CD4-positive, CD25-positive, alpha-beta regulatory T cell (primary cell): ENCODE results near the gene GSDME. TPM values are rescaled to one million over a fixed set of nuclear protein-coding genes. Genes with fewer than 3 reads are reported as not detected.

Experiments used
- ATAC-seq, 2 donors: fragments of 150-1000 bp; cut with Tn5 transposase; one replicate each; pipeline ENCODE4 v1.10.0; 2021; ENCODE audit warnings: low read depth in 2 of 2, moderate number of reproducible peaks in 2 of 2, moderate library complexity in 1 of 2
- DNase-seq, 3 donors: peaks; one replicate each; pipeline versions ENCODE4 v3.0.0 to v3.0.0-alpha.2; 2012 to 2022; ENCODE audit warnings: mixed read lengths in 1 of 3
- H3K27ac ChIP-seq: one replicate; pipeline ENCODE4 v1.7.0; 2013; ENCODE audit warnings: mild to moderate bottlenecking, low read length; ENCODE audit not compliant: insufficient read depth, poor library complexity, severe bottlenecking
- H3K27me3 ChIP-seq: one replicate; pipeline ENCODE4 v1.7.0; 2013; ENCODE audit warnings: low read length; ENCODE audit not compliant: control insufficient read depth, insufficient read depth
- H3K36me3 ChIP-seq: one replicate; pipeline ENCODE4 v1.7.0; 2013; ENCODE audit warnings: mild to moderate bottlenecking, low read length, moderate library complexity; ENCODE audit not compliant: control insufficient read depth, insufficient read depth
- H3K4me1 ChIP-seq: 2 replicates; pipeline ENCODE4 v1.7.0; 2013; ENCODE audit warnings: mild to moderate bottlenecking, low read length; ENCODE audit not compliant: insufficient read depth, control insufficient read depth, poor library complexity, severe bottlenecking
- H3K4me3 ChIP-seq: one replicate; pipeline ENCODE4 v1.7.0; 2013; ENCODE audit warnings: low read depth, mild to moderate bottlenecking, low read length, moderate library complexity
- H3K9me3 ChIP-seq, 2 experiments: 1 replicate in 1 of 2; 2 replicates in 1 of 2; pipeline ENCODE4 v1.7.0; 2013; ENCODE audit warnings: low read length in 2 of 2, mild to moderate bottlenecking in 1 of 2, moderate library complexity in 1 of 2; ENCODE audit not compliant: control insufficient read depth in 2 of 2
- H3K27ac Mint-ChIP-seq, 3 donors: one replicate each; pipeline ENCODE4 v1.8.0; 2020 to 2022; ENCODE audit warnings: mild to moderate bottlenecking in 3 of 3, mixed read lengths in 3 of 3, moderate library complexity in 2 of 3
- H3K27me3 Mint-ChIP-seq: one replicate; pipeline ENCODE4 v1.8.0; 2022; ENCODE audit warnings: mild to moderate bottlenecking, mixed read lengths
- H3K36me3 Mint-ChIP-seq: one replicate; pipeline ENCODE4 v1.8.0; 2020; ENCODE audit warnings: mixed read lengths
- H3K4me1 Mint-ChIP-seq, 4 donors: one replicate each; pipeline ENCODE4 v1.8.0; 2020 to 2022; ENCODE audit warnings: mixed read lengths in 4 of 4, mild to moderate bottlenecking in 1 of 4
- H3K4me3 Mint-ChIP-seq, 4 donors: one replicate each; pipeline ENCODE4 v1.8.0; 2020 to 2022; ENCODE audit warnings: mild to moderate bottlenecking in 4 of 4, mixed read lengths in 4 of 4, moderate library complexity in 3 of 4
- H3K9me3 Mint-ChIP-seq, 7 donors: one replicate each; pipeline ENCODE4 v1.8.0; 2020 to 2022; ENCODE audit warnings: mixed read lengths in 7 of 7, mild to moderate bottlenecking in 3 of 7, moderate library complexity in 2 of 7
- polyA plus RNA-seq, 4 donors: library from polyadenylated mRNA; unstranded; fragments of 300-500 nt; fragmentation: Illumina TruSeq; gene quantifications; one replicate each; pipeline ENCODE4 v1.2.3, GENCODE V29; 2021
- total RNA-seq: library from RNA; stranded (reverse); gene quantifications from one replicate; pipeline ENCODE4 v1.2.3, GENCODE V29; 2022

GSDME gene
- total and polyA plus RNA-seq, 5 donors from 2014 or later: 0.15 to 0.55 (median 0.38) TPM; not detected in 2

- no peaks in the 10 kb centered on the region for H3K36me3 Mint-ChIP-seq
- H3K4me3 ChIP-seq: no peak overlapping the region
- peaks cover 7% of the 10 kb centered on the region for H3K27me3 Mint-ChIP-seq
- DNase-seq: no peak
- no peak overlapping the region for H3K4me3 Mint-ChIP-seq
- H3K9me3 Mint-ChIP-seq: peaks cover 0 to 2% (median 0%) of the 10 kb centered on the region in 7 donors
- no peak for ATAC-seq
- peaks cover 0 to 6% (median 0%) of the 10 kb centered on the region in 4 donors for H3K4me1 Mint-ChIP-seq
- H3K9me3 ChIP-seq: no peaks in the 10 kb centered on the region
- H3K27me3 ChIP-seq: no peaks in the 10 kb centered on the region
- no peaks in the 10 kb centered on the region for H3K36me3 ChIP-seq
- no peaks in the 10 kb centered on the region for H3K4me1 ChIP-seq
- H3K27ac ChIP-seq: no peak overlapping the region
- no peak overlapping the region for H3K27ac Mint-ChIP-seq
Measured at GRCh38 chr7:24717694-24718320, 39.5 kb downstream of the GSDME start.

GRCh38 chr7:24717247-24717622 lies 40.0 kb downstream of the GSDME start:
- peaks cover 0 to 2% (median 0%) of the 10 kb centered on the region in 7 donors for H3K9me3 Mint-ChIP-seq
- Histone ChIP-seq H3K27ac (no peak overlapping the region), H3K27me3 (no peaks in the 10 kb centered on the region), H3K36me3 (no peaks in the 10 kb centered on the region), H3K4me3 (no peak overlapping the region), H3K9me3 (no peaks in the 10 kb centered on the region), H3K4me1 (no peaks in the 10 kb centered on the region)
- no peak for ATAC-seq
- no peaks in the 10 kb centered on the region for H3K36me3 Mint-ChIP-seq
- H3K27ac Mint-ChIP-seq: no peak overlapping the region
- no peak overlapping the region for H3K4me3 Mint-ChIP-seq
- H3K4me1 Mint-ChIP-seq: peaks cover 0 to 6% (median 0%) of the 10 kb centered on the region in 4 donors
- H3K27me3 Mint-ChIP-seq: peaks cover 7% of the 10 kb centered on the region
- no peak for DNase-seq

GRCh38 chr7:24716480-24717246 lies 40.6 kb downstream of the GSDME start:
- Histone ChIP-seq H3K4me1 (no peaks in the 10 kb centered on the region), H3K27ac (no peak overlapping the region), H3K9me3 (no peaks in the 10 kb centered on the region), H3K27me3 (no peaks in the 10 kb centered on the region), H3K36me3 (no peaks in the 10 kb centered on the region), H3K4me3 (no peak overlapping the region)
- peaks cover 0 to 6% (median 0%) of the 10 kb centered on the region in 4 donors for H3K4me1 Mint-ChIP-seq
- peaks cover 7% of the 10 kb centered on the region for H3K27me3 Mint-ChIP-seq
- H3K36me3 Mint-ChIP-seq: no peaks in the 10 kb centered on the region
- no peak overlapping the region for H3K27ac Mint-ChIP-seq
- H3K4me3 Mint-ChIP-seq: no peak overlapping the region
- no peak for ATAC-seq
- DNase-seq: no peak
- peaks cover 0 to 2% (median 0%) of the 10 kb centered on the region in 7 donors for H3K9me3 Mint-ChIP-seq

- no peaks in the 10 kb centered on the region for H3K4me1 ChIP-seq
- Mint-ChIP-seq H3K27ac (no peak overlapping the region), H3K27me3 (peaks cover 7% of the 10 kb centered on the region), H3K36me3 (no peaks in the 10 kb centered on the region), H3K4me1 (peaks cover 0 to 6% (median 0%) of the 10 kb centered on the region in 4 donors), H3K9me3 (peaks cover 0 to 2% (median 0%) of the 10 kb centered on the region in 7 donors), H3K4me3 (no peak overlapping the region)
- no peak overlapping the region for H3K27ac ChIP-seq
- DNase-seq (peak in 1 of 3 donors; percentile 29), ATAC-seq (no peak)
- H3K4me3 ChIP-seq: no peak overlapping the region
- H3K36me3 ChIP-seq: no peaks in the 10 kb centered on the region
- H3K27me3 ChIP-seq: no peaks in the 10 kb centered on the region
- H3K9me3 ChIP-seq: no peaks in the 10 kb centered on the region
Measured at GRCh38 chr7:24715661-24716479, 41.4 kb downstream of the GSDME start.

GRCh38 chr7:24715171-24715570 lies 42.1 kb downstream of the GSDME start:
- DNase-seq (no peak), ATAC-seq (no peak)
- Histone ChIP-seq H3K27ac (no peak overlapping the region), H3K4me3 (no peak overlapping the region), H3K9me3 (no peaks in the 10 kb centered on the region), H3K36me3 (no peaks in the 10 kb centered on the region), H3K27me3 (no peaks in the 10 kb centered on the region), H3K4me1 (no peaks in the 10 kb centered on the region)
- H3K27me3 Mint-ChIP-seq: peaks cover 7% of the 10 kb centered on the region
- no peaks in the 10 kb centered on the region for H3K36me3 Mint-ChIP-seq
- no peak overlapping the region for H3K27ac Mint-ChIP-seq
- H3K9me3 Mint-ChIP-seq: peaks cover 0 to 2% (median 0%) of the 10 kb centered on the region in 7 donors
- H3K4me1 Mint-ChIP-seq: peaks cover 0 to 6% (median 0%) of the 10 kb centered on the region in 4 donors
- no peak overlapping the region for H3K4me3 Mint-ChIP-seq

GRCh38 chr7:24714676-24715010 lies 42.6 kb downstream of the GSDME start:
- no peak overlapping the region for H3K4me3 ChIP-seq
- Mint-ChIP-seq H3K27ac (no peak overlapping the region), H3K4me3 (no peak overlapping the region), H3K4me1 (peaks cover 0 to 6% (median 0%) of the 10 kb centered on the region in 4 donors), H3K9me3 (peaks cover 0 to 2% (median 0%) of the 10 kb centered on the region in 7 donors), H3K27me3 (peaks cover 7% of the 10 kb centered on the region), H3K36me3 (no peaks in the 10 kb centered on the region)
- H3K27ac ChIP-seq: no peak overlapping the region
- H3K9me3 ChIP-seq: no peaks in the 10 kb centered on the region
- ATAC-seq: no peak
- H3K4me1 ChIP-seq: no peaks in the 10 kb centered on the region
- H3K36me3 ChIP-seq: no peaks in the 10 kb centered on the region
- no peak for DNase-seq
- H3K27me3 ChIP-seq: no peaks in the 10 kb centered on the region

- ATAC-seq: no peak
- no peak overlapping the region for H3K27ac ChIP-seq
Measured at GRCh38 chr7:24713850-24714675, 43.2 kb downstream of the GSDME start.

More at GRCh38 chr7:24713850-24714675, 43.2 kb downstream of the GSDME start:
- H3K4me3 ChIP-seq: no peak overlapping the region
- H3K36me3 ChIP-seq: no peaks in the 10 kb centered on the region
- Mint-ChIP-seq H3K4me3 (no peak overlapping the region), H3K27ac (no peak overlapping the region), H3K36me3 (no peaks in the 10 kb centered on the region), H3K27me3 (peaks cover 7% of the 10 kb centered on the region), H3K4me1 (peaks cover 0 to 6% (median 0%) of the 10 kb centered on the region in 4 donors), H3K9me3 (peaks cover 0 to 2% (median 0%) of the 10 kb centered on the region in 7 donors)
- H3K27me3 ChIP-seq: no peaks in the 10 kb centered on the region
- H3K9me3 ChIP-seq: no peaks in the 10 kb centered on the region
- no peaks in the 10 kb centered on the region for H3K4me1 ChIP-seq
- no peak for DNase-seq
